ENCODE results near the gene TBC1D1.
"Not testable (repeated sequence)": the region's sequence is repeated elsewhere in the genome, so short reads cannot be mapped to it uniquely, and the experiment has no call there.

Gene TBC1D1

DNA sequence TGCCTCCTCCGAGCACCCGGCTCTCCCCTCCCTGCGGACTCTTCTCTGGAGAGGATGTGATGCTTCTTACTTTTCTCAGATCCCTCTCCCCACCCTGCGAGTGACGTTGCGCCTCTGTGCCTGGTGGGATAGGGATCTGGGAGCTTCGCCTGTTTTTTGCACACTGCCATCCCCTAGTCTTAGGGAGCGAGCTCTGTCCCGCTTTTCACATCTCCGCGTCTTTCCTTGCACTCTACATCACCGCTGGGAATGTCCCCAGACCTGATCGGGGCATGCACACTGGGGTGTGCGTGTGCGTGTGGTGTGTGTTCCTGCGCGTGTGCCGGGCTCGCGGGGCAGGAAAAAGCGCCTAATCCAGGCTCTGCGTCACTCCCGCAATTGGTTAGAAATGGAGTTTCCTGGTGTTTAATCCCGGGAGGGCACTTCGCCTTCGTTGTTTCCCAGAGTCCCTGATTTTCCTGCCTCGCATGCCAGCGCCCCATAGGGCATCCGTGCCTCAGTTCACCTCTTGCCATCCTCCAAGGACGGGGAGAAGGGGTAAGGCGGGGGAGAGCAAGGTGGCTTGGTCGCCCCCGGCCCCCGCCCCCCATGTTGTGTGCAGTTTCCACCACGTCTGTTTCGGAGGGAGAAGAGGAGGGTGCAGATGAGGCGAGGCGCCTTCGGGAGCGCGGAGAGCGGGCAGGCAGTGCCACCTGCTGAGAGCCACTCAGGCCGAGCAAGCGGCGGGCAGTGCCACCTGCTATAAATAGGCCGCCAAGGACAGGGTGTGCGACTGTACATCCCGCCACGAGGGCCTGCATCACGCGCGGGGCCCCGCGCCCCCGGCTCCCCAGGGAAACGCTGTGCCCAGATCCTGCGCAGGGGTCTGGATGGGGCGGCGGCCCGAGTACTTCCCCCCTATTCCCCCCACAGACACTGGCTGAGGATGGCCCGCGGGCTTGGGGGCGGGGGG, 759 bp upstream of the TBC1D1 start:
- DNase-seq: peak; percentile 3

DNA sequence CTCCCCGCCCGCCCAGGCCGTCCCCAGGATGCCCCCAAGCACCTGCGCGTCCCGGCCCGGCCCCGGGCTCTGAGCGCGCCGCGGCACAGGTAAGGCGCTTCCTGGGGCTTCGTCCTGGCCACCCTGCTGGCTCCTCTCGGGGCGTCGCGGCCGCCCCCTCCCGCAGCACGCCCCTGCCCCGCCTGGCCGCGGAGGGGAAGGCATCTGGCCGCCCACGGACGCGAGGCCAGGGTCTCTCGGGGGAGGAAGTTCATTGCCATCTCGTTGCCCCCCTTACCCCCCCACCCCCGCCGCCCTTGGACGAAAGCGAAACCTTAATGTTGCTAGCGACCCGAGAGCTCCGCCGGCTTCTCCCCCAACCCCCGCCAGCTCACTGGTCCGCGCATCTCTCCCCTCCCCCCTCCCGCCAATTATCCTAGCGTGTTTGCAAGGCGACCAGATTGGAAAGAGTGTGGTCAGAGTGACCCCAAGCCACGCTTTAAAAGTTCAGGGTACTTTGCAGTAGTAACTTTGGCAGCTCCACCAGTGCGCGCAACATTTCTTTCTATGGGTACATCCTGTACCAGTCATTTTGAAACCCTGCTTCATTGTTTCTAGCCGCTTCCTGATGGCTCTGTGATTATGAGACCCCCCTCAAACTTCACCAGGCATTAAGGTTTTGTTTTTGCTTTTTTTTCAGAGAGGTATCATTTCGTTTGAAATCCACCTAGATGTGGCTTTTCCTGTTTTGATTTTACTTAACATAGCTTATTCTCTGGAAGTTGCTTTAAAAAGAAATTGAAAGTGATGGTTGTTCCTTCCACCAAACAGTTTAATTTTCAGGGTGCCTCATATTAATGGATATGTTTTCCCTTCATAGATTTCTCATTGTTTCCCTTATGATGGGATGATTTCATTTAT, 626 bp downstream of the TBC1D1 start:
- DNase-seq: no peak

DNA sequence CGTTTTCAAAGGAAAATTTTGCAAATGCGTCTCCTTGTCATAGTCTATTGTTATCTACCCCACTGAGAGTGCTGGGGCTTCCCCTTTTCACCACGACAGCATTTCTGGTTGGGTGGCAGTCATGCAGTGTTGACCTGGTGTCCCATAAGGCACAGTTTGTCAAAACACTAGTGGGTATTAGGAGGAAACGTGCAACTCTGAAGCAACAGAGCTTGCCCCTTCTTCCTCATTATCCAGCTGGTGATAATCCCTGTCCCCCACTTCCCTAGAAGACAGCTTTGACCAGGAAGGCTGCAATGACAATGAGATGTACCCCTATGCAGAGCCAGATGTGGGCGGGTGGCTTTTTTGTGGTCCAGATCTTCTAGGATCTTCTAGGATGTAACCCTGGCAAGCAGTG, 1.8 kb downstream of the TBC1D1 start:
- DNase-seq: no peak

DNA sequence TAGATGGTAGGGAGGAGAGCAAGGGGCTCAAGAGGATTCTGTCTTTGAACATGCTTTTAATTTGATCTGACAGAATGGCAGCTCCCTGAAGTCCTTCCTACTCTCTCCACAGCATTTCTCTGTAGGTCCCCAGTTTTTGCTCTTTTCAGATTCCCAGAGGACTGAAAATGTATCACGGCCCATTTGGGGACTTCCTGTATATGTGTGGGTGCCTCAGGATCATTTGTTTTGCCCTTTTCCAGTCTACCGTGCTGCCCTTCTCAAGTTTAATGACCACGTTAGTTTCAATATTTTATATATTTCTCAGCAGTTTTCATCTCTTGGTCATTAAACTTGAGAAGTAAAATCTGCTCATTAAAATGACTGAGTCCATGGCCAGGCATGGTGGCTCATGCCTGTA, 2.3 kb downstream of the TBC1D1 start:
- DNase-seq: no peak

DNA sequence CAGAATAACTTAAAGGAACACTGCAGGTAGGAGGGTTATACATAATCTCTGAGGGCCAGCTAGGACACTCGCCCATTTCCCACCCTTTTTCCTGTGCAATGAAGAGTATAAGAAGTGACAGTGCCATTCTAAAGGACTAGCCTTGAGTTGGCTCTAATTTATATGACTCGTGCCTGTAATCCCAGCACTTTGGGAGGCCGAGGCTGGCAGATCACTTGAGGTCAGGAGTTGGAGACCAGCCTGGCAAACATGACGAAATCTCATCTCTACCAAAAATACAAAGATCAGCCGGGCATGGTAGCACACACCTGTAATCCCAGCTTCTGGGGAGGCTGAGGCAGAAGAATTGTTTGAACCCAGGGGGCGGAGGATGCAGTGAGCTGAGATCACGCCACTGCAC, 4.4 kb downstream of the TBC1D1 start:
- DNase-seq: no peak

DNA sequence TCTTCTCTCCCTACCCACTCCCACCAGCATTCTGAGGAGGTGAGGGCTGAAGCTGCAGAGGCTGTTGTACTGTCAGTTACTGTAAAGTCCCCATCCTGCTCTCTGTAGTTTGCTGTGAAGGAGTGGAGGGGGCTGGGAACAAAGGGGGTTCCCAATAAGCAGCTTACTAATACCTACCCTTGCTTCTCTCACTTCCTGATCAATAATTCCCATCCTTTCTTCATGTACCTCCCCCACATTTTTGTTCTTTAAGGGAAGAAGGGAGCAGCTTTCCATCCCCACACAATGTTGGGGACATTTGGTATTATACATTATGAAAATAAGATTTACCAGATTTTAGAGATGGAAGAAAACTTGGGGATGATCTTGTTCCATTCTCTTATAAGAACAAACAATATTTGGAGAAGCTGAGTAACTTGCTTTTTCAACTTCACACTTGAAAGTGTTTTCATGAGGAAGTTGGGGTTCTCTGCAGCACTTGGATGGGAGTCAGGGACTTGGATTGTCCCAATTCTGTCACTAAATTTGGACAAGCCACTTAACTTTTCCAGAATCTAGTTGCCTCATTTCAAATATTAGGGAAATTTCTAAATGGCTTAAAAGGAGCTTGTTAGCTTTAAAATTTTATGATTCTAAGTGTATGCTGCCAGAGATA, 5.4 kb downstream of the TBC1D1 start:
- no peak for DNase-seq

DNA sequence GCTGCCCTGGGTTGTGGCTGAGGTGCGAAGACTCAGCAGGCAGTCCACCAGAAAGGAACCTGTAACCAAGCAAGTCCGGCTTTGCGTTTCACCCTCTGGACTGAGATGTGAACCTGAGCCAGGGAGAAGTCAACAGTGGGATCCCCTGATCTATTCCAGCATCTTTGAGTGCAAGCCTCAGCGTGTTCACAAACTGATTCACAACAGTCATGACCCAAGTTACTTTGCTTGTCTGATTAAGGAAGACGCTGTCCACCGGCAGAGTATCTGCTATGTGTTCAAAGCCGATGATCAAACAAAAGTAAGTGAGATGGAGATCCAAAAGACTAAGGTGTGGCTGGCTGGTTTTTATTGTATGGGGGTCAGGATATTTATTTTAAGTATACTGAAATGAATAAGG, 11.3 kb downstream of the TBC1D1 start:
- no peak for DNase-seq

DNA sequence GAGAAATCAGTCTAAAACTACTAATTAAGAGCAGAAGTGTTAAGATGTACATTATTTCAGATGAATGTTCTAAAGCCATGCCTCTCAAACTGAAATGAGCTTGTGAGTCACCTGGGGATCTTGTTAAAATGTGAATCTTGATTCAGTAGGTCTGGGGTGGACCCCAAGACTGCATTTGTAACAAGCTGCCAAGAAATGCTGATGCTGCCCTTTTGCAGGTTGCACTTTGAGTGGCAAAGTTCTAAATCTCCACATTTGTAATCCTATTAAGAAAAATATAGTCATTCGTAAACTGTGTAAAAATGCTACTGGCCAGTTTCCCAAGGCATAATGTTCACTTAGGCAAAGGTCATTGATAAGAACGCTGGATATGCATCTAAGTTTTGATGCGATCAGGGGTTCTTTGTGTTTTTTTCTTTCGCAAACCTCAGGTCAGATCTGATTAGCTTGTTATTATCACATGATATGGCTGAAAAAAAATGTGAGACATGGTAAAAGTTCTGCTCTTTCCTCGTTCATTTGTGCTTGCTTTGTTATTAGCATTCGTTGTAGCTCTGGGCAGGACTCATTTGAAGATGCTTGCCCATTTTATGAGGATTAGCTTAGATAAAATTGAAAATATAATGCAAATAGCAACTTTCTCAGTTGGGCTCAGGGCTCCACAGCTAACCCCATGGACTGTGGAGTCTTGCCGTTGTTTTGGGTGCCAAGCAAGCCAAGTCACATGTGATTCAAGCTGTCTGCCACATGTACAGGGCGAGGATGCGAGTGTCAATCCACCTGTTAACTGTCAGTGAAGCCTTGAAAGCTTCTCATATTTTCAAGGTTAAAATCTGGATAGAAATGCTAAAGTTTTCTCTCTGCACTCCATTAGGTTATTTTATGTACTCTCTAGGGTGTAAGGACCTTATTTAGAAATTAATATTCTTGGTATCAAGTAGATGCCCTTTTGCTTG, 12.1 kb downstream of the TBC1D1 start:
- DNase-seq: no peak

DNA sequence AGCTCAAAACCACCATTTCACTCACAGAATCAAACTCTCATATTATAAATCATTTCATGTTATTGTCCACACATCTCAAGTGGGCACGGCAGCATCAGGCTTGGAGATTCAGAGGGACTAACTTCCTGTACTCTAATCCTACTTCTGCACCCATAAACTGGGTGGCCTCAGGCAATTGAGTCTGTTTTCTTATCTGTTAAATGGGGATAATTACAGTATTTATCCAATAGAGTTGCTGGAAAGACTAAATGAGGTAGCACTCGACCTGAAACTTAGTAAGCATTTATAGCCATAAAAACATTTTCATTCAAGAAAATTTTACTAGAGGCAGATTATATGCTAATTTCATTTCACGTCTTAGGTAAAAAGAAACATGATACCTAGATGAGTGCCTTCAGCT, 13.0 kb downstream of the TBC1D1 start:
- DNase-seq: no peak

DNA sequence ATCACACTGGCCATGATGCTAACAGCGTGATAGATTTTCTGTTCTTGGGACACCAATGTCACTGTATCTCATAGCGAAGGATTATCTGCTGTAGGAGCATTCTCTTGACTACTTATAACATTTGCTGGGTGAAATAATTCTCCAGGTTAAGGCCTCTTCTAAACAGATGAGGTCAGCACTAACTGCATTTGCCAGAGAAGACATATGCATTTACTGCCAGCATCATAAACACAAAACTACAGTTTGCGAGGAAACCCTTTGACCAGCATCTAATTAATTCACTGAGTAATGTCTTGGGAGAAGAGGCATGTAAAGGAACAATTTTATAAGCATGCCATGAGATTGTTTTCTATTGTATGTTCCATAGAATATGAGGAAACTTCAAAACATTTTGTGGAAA, 13.9 kb downstream of the TBC1D1 start:
- no peak for DNase-seq

DNA sequence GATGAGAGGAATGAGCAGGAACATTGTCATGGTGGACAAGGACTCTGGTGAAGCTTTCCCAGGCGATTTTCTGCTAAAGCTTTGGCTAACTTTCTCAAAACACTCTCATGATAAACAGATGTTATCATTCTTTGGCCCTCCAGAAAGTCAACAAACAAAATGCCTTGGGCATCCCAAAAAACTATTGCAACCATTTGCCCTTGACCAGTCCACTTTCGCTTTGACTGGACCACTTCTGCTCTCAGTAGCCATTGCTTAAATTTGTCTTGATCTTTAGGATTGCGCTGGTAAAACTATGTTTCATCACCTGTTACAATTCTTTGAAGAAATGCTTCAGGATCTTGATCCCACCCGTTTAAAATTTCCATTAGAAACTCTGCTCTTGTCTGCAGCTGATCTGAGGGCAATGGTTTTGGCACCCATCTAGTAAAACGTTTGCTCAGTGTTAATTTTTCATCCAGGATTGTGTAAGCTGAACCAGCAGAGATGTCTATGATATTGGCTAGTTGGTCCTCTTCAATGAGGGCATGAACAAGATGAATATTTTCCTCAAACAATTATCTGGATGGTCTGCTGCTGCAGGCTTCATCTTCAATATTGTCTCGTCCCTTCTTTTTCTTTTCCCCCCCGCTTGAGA, 14.8 kb downstream of the TBC1D1 start:
- no peak for DNase-seq

DNA sequence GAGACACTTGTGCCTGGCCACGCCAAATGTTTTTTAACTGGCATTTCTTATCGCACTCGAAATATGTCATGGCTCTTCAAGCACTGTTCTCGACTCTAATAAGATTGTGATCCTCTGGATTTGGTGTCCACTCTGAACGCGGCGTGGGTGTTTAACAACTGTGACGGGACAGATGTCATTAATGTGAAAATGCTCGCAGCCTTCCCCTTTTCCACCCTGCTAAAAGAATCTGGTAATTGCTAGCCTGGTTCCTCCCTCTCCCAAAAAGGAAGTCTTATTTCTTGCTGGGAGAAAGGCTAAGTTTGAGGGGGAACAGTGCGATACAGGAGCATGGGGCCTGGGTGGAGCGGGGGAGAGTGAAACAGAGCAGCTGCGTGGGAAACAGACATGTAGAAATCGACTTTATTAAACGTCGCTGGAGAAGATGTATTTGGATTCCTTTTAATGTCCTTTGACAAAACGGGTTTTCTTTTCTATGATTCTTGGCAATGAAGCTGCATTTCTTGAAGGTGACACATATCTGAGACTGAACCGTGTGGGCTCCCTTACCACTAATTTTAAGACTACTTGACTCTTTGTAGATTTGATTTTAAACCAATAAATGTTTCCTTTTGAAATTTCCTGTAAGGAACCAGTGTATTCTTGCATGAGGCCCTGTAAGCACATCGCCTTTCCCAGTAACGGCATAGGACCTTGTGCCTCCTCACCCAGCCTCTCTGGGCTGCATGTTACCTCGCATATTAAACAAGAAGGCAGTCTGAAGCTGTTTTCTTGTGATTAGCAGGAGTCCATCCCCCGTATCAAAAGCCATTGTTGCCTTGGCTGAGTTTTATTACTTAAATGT, 17.8 kb downstream of the TBC1D1 start:
- no peak for DNase-seq

DNA sequence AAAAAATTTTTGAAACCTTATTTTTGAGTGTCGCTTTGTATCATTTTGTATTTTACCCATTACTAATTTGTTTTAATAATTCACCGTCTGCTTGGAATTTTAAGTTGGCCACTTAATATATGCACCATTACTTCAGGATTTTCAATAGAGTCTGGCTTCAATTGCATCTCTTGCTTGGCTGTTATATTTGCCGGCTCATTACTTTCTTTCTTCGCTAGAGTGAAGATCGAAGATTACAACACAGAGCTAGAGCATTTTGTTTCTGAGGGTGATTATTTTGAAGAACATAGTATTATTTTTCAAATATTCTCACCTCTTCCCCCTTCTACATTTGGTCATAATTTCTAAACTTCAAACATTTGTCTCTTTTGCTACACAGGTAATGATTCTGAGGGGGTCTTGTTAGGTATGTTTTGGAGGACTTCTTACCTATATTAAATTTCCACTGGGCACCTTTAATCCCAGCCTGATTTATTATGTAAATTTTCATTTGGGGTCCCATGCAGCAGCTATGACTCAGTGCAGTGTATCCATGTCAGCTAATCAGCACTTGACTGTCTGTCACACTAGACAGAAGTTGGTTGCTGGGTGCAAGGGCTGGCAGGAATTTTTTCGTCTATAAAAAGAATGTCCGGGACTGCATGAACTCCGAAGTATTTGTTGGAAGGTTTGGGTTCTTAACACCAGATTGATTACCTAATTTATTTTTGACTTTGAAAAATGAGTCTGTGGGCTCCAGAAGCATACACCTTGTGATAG, 18.6 kb downstream of the TBC1D1 start:
- DNase-seq: no peak

DNA sequence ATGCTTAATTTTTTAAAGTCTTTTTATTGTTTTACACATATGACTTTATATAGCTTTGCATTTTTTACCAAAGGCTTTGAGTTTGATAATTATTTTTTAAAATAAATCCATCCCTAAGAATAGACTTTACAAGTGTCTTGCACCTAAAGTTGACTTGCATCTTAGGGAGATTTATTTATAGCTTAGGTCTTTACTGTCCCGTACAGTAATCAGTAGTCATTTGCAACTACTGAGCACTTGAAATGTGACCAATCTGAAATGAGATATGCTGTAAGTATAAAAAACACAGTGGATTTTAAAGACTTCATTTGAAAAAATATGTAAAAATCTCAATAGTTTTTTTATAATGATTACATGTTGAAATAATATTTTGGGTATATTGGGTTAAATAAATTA, 19.2 kb downstream of the TBC1D1 start:
- no peak for DNase-seq

DNA sequence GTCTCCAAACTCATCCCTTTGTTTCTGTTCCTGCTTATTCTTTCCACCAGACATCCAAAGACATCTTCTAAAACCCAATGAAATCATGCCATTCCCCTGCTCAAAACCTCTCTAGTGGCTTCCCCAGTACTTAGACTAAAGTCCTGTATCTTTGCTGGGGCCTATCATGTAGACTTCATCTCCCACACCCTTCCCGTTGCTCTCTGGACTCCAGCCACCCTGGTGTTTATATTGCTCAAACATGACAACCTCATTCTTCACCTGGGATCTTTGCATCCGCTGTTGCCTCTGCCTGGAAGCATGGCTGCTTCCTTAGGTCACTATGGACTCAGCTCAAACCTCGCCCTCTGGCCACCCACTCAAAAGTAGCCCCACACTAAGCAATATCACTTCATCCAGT, 23.7 kb downstream of the TBC1D1 start:
- no peak for DNase-seq

DNA sequence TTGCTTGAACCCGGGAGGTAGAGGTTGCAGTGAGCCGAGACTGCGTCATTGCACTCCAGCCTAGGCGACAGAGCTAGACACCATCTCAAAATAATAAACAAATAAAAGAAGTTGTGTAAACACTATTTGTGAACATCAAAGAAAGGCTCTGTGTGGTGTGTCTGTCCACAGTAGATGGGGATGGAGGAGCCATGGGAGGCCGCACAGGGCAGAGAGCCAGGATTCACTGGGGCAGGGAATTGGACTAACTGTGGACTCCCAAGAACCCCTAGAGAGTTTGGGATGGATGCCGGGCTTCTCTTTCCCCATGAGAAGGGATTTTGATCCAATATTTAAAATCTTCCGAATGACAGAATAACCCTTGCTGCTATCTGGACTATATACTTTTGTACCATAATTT, 26.5 kb downstream of the TBC1D1 start:
- DNase-seq: no peak

DNA sequence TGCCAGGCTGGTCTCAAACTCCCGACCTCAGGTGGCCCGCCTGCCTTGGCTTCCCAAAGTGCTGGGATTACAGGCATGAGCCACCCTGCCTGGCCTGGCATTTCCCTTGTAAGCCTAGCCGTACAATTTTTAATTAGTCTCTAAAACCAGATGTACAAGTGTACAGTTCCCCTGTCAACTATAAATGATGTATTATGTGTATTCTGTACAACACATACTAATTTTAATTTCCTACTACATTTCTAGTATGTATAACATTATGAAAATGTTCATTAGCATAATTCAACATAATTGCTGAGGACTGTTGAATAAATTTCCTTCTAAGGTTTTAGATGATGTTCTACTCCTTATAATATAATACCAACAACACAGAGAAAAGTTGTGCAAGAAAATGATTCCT, 27.8 kb downstream of the TBC1D1 start:
- no peak for DNase-seq

DNA sequence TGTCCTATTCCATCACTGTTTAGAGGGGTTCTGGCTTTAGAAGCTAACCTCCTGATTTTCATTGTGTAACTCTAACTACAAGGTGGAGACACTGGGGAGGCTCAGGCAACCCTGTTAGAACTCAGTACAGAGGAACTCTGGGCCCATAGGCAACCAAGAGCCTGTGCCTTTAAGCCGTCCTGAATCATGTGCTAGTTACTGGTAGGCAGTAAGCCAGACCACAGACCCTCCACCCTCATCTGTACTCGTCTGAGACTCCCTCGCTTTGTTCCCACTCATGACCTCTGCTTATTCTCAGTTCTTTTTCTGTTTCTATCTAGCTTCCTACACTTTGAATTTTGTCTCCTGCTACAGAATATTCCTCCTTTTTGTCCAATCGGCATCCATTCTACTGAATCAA, 31.4 kb downstream of the TBC1D1 start:
- no peak for DNase-seq

DNA sequence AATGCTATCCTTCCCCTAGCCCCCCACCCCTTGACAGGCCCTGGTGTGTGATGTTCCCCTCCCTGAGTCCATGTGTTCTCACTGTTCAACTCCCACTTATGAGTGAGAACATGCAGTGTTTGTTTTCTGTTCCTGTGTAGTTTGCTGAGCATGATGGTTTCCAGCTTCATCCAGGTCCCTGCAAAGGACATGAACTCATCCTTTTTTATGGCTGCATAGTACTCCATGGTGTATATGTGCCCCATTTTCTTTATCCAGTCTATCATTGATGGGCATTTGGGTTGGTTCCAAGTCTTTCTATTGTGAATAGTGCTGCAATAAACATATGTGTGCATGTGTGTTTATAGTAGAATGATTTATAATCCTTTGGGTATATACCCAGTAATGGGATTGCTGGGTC, 32.2 kb downstream of the TBC1D1 start:
- DNase-seq: not testable (repeated sequence)

DNA sequence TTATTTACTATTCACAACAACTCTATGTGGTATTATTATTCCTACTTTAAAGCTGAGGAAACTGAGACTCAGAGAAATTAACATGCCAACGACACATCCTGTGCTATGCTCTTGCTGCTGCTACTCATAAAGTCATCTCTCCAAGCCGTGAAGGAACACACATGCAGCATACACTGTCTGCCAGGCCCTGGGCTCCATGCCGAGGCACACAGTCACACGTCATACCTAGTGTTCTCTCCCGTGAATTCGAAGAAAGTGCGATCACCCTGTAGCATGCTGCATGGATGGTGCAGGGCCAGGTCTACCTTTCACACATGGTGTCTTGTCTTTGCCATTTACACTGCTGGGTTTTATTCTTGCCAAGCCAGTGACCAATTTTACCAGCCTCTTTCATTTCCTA, 34.1 kb downstream of the TBC1D1 start:
- no peak for DNase-seq
